SU-DHL-6 (cell line): Measurements from ENCODE around the gene PDZD2.

Experiments
- H2AFZ ChIP-seq: fragments of 200-600 bp; sonication (generic); 2 replicates; pipeline ENCODE4 v1.6.1; 2014; ENCODE audit warnings: low read depth, mild to moderate bottlenecking, moderate library complexity, mixed read lengths, antibody characterized with exemption, low read length; ENCODE audit not compliant: severe bottlenecking
- H3F3A ChIP-seq: fragments of 200-600 bp; shearing (Covaris generic); 2 replicates; pipeline ENCODE4 v1.6.0; 2016; ENCODE audit warnings: antibody characterized with exemption, mild to moderate bottlenecking; ENCODE audit not compliant: insufficient read depth
- H3K27ac ChIP-seq: fragments of 200-600 bp; sonication (generic); 2 replicates; pipeline ENCODE4 v1.5.1; 2016; ENCODE audit warnings: low read depth, mild to moderate bottlenecking, low read length, moderate library complexity, mixed read lengths
- H3K27me3 ChIP-seq: fragments of 200-600 bp; sonication (generic), shearing (Covaris generic); 2 replicates; pipeline ENCODE4 v1.6.0; 2014; ENCODE audit warnings: mild to moderate bottlenecking, low read length
- H3K36me3 ChIP-seq: fragments of 200-600 bp; sonication (generic); 2 replicates; pipeline ENCODE4 v1.6.1; 2014; ENCODE audit warnings: mild to moderate bottlenecking, low read length, mixed read lengths
- H3K4me2 ChIP-seq: fragments of 300-600, 200-600 bp; shearing (Covaris generic), sonication (generic); 2 replicates; pipeline ENCODE4 v1.6.0; 2014; ENCODE audit warnings: low read length, low read depth, mild to moderate bottlenecking; ENCODE audit not compliant: poor library complexity, severe bottlenecking
- H3K4me3 ChIP-seq: fragments of 200-600 bp; sonication (generic); 2 replicates; pipeline ENCODE4 v1.5.1; 2014; ENCODE audit warnings: antibody characterized with exemption, low read length, mild to moderate bottlenecking, mixed read lengths; ENCODE audit not compliant: insufficient read depth, poor library complexity, severe bottlenecking
- H3K79me2 ChIP-seq: fragments of 200-600 bp; sonication (generic); 2 replicates; pipeline ENCODE4 v1.6.1; 2014; ENCODE audit warnings: mild to moderate bottlenecking, low read length, moderate library complexity; ENCODE audit not compliant: insufficient read depth
- H3K9ac ChIP-seq: fragments of 200-600 bp; sonication (generic); 2 replicates; pipeline ENCODE4 v1.7.0; 2014; ENCODE audit warnings: mild to moderate bottlenecking, low read length
- H3K9me2 ChIP-seq: fragments of 200-600 bp; sonication (generic); replicated peaks from 2 replicates; pipeline ENCODE4 v1.6.1; 2014; ENCODE audit warnings: low read length; ENCODE audit not compliant: insufficient read depth
- H3K9me3 ChIP-seq: fragments of 200-600 bp; sonication (generic); 2 replicates; pipeline ENCODE4 v1.6.1; 2014; ENCODE audit warnings: low read length, mixed read lengths; ENCODE audit not compliant: insufficient read depth
- H4K20me1 ChIP-seq: fragments of 200-600 bp; sonication (generic); 2 replicates; pipeline ENCODE4 v1.6.1; 2014; ENCODE audit warnings: low read depth, mild to moderate bottlenecking, antibody characterized with exemption, low read length, moderate library complexity, mixed read lengths
- CTCF ChIP-seq: fragments of 200-600 bp; sonication (generic); IDR thresholded peaks from one replicate; pipeline ENCODE4 v1.5.1; 2017; ENCODE audit warnings: antibody characterized with exemption, mild to moderate bottlenecking, low read length, moderate library complexity; ENCODE audit not compliant: insufficient read depth, poor library complexity, severe bottlenecking
- EZH2phosphoT487 ChIP-seq: fragments of 200-600 bp; sonication (generic), shearing (Covaris generic); conservative IDR thresholded peaks from 2 replicates; pipeline ENCODE4 v1.6.1; 2018; ENCODE audit warnings: mild to moderate bottlenecking, antibody characterized with exemption, low read length, moderate library complexity, mixed read lengths

PDZD2 gene

GRCh38 chr5:31983851-31984250 lies 344.9 kb downstream of the PDZD2 start:
- Histone ChIP-seq H3K4me3 (no peak overlapping the region), H2AFZ (no peak overlapping the region), H3K79me2 (no peaks in the 10 kb centered on the region), H3K27me3 (no peaks in the 10 kb centered on the region), H3K9ac (no peak overlapping the region), H3K9me2 (no peaks in the 10 kb centered on the region), H3K27ac (no peak overlapping the region), H3K4me2 (no peak overlapping the region), H3F3A (no peaks in the 10 kb centered on the region), H3K36me3 (no peaks in the 10 kb centered on the region), H4K20me1 (no peaks in the 10 kb centered on the region), H3K9me3 (no peaks in the 10 kb centered on the region)
- TF ChIP-seq CTCF (no peak), EZH2phosphoT487 (no peak)

GRCh38 chr5:31984691-31985090 lies 345.8 kb downstream of the PDZD2 start:
- H4K20me1 ChIP-seq = no peaks in the 10 kb centered on the region
- no peaks in the 10 kb centered on the region for H3K36me3 ChIP-seq
- H3F3A ChIP-seq = no peaks in the 10 kb centered on the region
- no peaks in the 10 kb centered on the region for H3K79me2 ChIP-seq
- H3K9ac ChIP-seq = no peak overlapping the region
- H3K27ac ChIP-seq = no peak overlapping the region
- H3K9me2 ChIP-seq = no peaks in the 10 kb centered on the region
- no peak for TF ChIP-seq CTCF
- TF ChIP-seq EZH2phosphoT487 = no peak
- no peak overlapping the region for H3K4me3 ChIP-seq
- H3K4me2 ChIP-seq = no peak overlapping the region
- H3K27me3 ChIP-seq = no peaks in the 10 kb centered on the region
- H2AFZ ChIP-seq = no peak overlapping the region
- H3K9me3 ChIP-seq = no peaks in the 10 kb centered on the region

GRCh38 chr5:31986101-31986500 lies 347.2 kb downstream of the PDZD2 start:
- TF ChIP-seq EZH2phosphoT487 = no peak
- no peak for TF ChIP-seq CTCF
- Histone ChIP-seq H3K4me2 (no peak overlapping the region), H3K36me3 (no peaks in the 10 kb centered on the region), H2AFZ (no peak overlapping the region), H3F3A (no peaks in the 10 kb centered on the region), H3K4me3 (no peak overlapping the region), H4K20me1 (no peaks in the 10 kb centered on the region), H3K27me3 (no peaks in the 10 kb centered on the region), H3K27ac (no peak overlapping the region), H3K9me2 (no peaks in the 10 kb centered on the region), H3K79me2 (no peaks in the 10 kb centered on the region), H3K9me3 (no peaks in the 10 kb centered on the region), H3K9ac (no peak overlapping the region)
